ENCODE results near the gene JOSD2. TPM values are rescaled to one million over a fixed set of nuclear protein-coding genes. Genes with fewer than 3 reads are reported as not detected.

The JOSD2 gene
- total and polyA plus RNA-seq, 9 donors = 15.0 to 42.5 (median 24.2) TPM; not detected in 1

DNA sequence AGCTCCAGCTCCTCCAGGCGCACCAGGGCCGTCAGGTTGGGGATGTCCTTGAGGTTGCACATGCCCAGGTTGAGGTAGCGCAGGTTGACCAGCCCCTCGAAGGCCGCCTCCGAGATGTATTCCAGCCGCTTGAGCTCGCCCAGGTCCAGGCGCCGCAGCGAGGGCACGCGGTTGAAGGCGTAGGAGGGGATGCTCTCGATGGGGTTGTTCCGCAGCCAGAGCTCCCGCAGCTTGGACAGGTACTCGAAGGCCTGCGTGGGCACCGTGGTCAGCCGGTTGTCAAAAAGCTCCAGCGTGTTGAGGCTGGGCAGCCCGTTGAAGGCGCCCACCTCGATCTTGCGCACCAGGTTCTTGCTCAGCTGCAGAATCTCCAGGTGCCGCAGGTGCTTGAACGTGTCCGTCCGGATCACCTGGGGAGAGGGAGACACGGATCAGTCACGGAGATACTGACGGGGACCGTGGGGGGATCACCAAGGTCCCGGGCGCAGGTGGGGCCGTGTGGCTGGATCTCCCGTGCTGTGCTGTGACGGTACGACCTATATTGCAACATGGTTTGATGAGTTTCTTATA, 8.1 kb upstream of the JOSD2 start:
- DNase-seq = no peak
- 96 to 97% (median 97%) methylated on average over 34 to 40 of the region's 40 CpGs for WGBS, 3 donors
- TF ChIP-seq POLR2A (IDR thresholded peaks at IDR 0.05) = no peak
- TF ChIP-seq EP300 (IDR thresholded peaks at IDR 0.05) = no peak
- TF ChIP-seq, protein P1, sequence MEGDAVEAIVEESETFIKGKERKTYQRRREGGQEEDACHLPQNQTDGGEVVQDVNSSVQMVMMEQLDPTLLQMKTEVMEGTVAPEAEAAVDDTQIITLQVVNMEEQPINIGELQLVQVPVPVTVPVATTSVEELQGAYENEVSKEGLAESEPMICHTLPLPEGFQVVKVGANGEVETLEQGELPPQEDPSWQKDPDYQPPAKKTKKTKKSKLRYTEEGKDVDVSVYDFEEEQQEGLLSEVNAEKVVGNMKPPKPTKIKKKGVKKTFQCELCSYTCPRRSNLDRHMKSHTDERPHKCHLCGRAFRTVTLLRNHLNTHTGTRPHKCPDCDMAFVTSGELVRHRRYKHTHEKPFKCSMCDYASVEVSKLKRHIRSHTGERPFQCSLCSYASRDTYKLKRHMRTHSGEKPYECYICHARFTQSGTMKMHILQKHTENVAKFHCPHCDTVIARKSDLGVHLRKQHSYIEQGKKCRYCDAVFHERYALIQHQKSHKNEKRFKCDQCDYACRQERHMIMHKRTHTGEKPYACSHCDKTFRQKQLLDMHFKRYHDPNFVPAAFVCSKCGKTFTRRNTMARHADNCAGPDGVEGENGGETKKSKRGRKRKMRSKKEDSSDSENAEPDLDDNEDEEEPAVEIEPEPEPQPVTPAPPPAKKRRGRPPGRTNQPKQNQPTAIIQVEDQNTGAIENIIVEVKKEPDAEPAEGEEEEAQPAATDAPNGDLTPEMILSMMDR (IDR thresholded peaks at IDR 0.05) = no peak
- no peaks in the 10 kb centered on the region for H3K27me3 ChIP-seq
- no peak overlapping the region for H3K27ac ChIP-seq
- no peak overlapping the region for H3K4me3 ChIP-seq
- H3K9me3 ChIP-seq = no peaks in the 10 kb centered on the region
- no peaks in the 10 kb centered on the region for H3K4me1 ChIP-seq (ENCODE audit: insufficient read depth)
- no peaks in the 10 kb centered on the region for H3K36me3 ChIP-seq
- intact Hi-C loops (cut with DNase I) = loop anchor here in 1 of 4 donors (10.0 kb wide), 1 partner anchor 276 kb away; the partner anchor contains the start of gene ACP4

DNA sequence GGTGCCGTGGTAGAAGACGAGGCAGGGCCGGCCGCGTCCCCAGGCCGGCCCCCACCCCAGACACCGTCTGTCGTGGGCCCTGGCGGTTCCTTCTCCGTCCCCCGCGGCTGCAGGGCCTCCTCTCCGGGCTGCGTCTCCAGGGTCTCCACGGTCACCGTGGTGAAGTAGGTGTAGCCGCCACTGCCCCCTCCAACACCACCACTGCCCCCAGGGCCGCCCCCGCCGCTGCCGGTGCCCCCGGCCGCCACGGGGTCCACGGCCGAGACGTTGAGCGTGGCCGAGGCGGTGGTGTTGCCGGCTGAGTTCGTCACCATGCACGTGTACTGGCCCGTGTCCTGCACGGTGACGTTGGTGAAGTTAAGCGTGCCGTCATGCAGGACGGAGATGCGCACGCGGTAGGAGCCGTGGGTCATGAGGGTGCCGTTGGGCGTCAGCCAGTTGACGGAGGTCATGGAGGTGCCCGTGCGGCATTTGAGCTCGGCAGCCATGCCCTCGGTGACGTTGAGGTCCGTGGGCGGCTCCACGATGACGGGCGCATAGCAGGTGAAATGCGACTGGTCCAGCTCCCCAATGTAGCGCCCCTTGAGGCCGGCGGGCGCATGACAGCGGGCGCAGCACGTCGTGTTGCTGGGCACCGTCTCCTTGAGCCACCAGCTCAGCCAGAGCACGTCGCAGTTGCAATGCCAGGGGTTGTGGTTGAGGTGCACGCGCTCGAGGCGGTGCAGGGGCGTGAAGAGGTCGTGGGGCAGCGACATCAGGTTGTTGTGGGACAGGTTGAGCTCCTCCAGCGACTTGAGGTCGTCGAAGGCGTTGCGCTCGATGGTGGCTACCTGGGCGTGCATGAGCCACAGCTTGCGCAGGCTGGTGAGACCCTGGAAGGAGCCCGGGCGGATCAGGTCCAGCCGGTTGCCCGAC, 7.4 kb upstream of the JOSD2 start:
- 95% methylated on average over 85 to 87 of the region's 87 CpGs for WGBS, 3 donors
- intact Hi-C loops (cut with DNase I) = loop anchor here in 1 of 4 donors (10.0 kb wide), 1 partner anchor 276 kb away; the partner anchor contains the start of gene ACP4
- H3K36me3 ChIP-seq = no peaks in the 10 kb centered on the region
- H3K9me3 ChIP-seq = no peaks in the 10 kb centered on the region
- no peak overlapping the region for H3K4me3 ChIP-seq
- H3K27ac ChIP-seq = no peak overlapping the region
- DNase-seq = no peak
- no peaks in the 10 kb centered on the region for H3K27me3 ChIP-seq
- no peaks in the 10 kb centered on the region for H3K4me1 ChIP-seq (ENCODE audit: insufficient read depth)
- no peak for TF ChIP-seq POLR2A (IDR thresholded peaks at IDR 0.05)
- TF ChIP-seq EP300 (IDR thresholded peaks at IDR 0.05) = no peak
- TF ChIP-seq, protein P1 (IDR thresholded peaks at IDR 0.05) = no peak

DNA sequence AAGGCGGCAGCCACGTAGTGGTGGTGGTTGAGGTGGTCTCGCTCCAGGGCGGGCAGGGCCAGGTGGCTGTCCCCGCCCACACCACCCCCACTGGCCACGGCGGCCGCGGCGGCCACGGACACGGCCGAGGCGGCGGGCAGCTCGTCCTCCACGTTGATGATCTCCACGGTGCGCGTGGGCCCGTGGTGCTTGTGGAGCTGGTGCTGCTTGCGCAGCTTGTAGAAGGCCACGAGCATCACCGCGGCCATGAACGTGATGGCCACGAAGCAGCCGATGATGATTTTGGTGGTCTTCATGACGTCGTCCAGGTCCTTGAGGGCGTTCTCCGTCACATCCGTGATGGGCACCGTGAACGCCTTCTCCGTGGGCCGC, 6.7 kb upstream of the JOSD2 start:
- Histone ChIP-seq H3K27ac (no peak overlapping the region), H3K36me3 (no peaks in the 10 kb centered on the region), H3K9me3 (no peaks in the 10 kb centered on the region), H3K27me3 (no peaks in the 10 kb centered on the region), H3K4me3 (no peak overlapping the region), H3K4me1 (ENCODE audit: insufficient read depth) (no peaks in the 10 kb centered on the region)
- intact Hi-C loops (cut with DNase I) = loop anchor here in 1 of 4 donors (10.0 kb wide), 1 partner anchor 277 kb away; the partner anchor contains the start of gene ACP4
- 94 to 95% (median 95%) methylated on average over 36 to 37 of the region's 37 CpGs for WGBS, 3 donors
- DNase-seq = no peak
- TF ChIP-seq, protein P1 (IDR thresholded peaks at IDR 0.05) = no peak
- no peak for TF ChIP-seq POLR2A (IDR thresholded peaks at IDR 0.05)
- TF ChIP-seq EP300 (IDR thresholded peaks at IDR 0.05) = no peak

DNA sequence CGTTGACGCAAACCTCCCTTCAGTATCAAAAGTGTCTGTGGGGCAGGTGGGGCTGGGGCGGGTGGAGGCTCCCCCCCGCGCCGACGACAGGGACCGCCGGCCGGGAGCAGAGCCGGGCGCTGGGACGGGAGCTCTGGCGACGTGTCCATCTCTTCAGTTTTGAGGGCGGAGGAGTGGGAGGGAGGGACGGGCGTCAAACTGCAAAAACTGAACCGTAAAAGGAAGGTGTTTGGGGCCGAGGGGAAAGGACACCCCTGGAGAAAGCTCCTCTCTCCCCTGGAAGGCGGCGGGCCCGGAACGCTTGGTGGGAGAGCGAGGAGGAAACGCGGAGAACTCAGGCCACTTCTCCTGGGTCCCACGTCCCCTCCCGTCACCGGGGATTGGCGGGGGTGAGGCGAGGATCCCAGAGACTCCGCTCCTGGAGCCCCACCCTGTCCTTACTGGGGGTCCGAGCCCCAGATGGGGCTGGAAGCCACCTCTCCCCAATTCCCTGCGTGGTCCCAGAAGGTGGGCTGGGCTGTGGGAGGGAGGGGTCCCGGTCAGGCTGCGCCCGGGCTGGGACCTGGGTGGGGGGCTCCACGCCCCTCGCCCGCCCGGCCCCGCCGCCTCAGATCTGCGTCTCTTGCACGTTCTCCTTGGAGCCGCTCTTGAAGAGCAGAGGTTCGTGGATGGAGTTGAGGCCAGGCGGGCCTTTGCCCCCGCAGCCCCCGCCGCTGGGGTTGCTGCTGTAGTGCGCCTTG, 6.1 kb upstream of the JOSD2 start:
- intact Hi-C loops (cut with DNase I) = loop anchor here in 1 of 4 donors (10.0 kb wide), 1 partner anchor 278 kb away; the partner anchor contains the start of gene ACP4
- Histone ChIP-seq H3K4me3 (no peak overlapping the region), H3K27me3 (no peaks in the 10 kb centered on the region), H3K9me3 (no peaks in the 10 kb centered on the region), H3K27ac (no peak overlapping the region), H3K4me1 (ENCODE audit: insufficient read depth) (no peaks in the 10 kb centered on the region), H3K36me3 (no peaks in the 10 kb centered on the region)
- DNase-seq = no peak
- WGBS, 3 donors = 82 to 83% (median 82%) methylated on average over 53 of the region's 53 CpGs
- TF ChIP-seq, protein P1 (IDR thresholded peaks at IDR 0.05) = no peak
- TF ChIP-seq EP300 (IDR thresholded peaks at IDR 0.05) (no peak), POLR2A (IDR thresholded peaks at IDR 0.05) (no peak)
